ENCODE results near the gene CCDC7. TPM values are rescaled to one million over a fixed set of nuclear protein-coding genes. Genes with fewer than 3 reads are reported as not detected.

CCDC7 gene
- total RNA-seq, 1 experiment from 2014 or later = 4.0 TPM

- peak; percentile 82 for ATAC-seq
- RAD21 ChIA-PET (ENCODE audit: low non-redundant PET in 1 of 2, low total read pairs in 2 of 2, uncharacterized antibody in 2 of 2, unreplicated experiment in 2 of 2) = no interaction called here
Observed at GRCh38 chr10:32692174-32692573, 246.2 kb downstream of the CCDC7 start.

GRCh38 chr10:32693441-32693979 is 247.6 kb downstream of the CCDC7 start:
- DNase-seq (ENCODE audit: low read depth, low spot score) (no peak), ATAC-seq (no peak)
- Histone ChIP-seq H3K9me3 (ENCODE audit: control insufficient read depth in 1 of 2, insufficient read depth in 1 of 2, low read depth in 1 of 2, low read length in 2 of 2) (no peaks in the 10 kb centered on the region), H3K4me3 (replicated peaks in 1 of 2; ENCODE audit: low read depth in 1 of 2, low read length in 2 of 2) (no peak overlapping the region), H3K4me2 (ENCODE audit: low read length) (no peak overlapping the region), H3K9ac (ENCODE audit: low read length) (no peak overlapping the region), H3K27ac (ENCODE audit: low read depth, low read length) (no peak overlapping the region), H3K27me3 (ENCODE audit: insufficient read depth, low read length) (no peaks in the 10 kb centered on the region), H3K79me2 (ENCODE audit: insufficient read depth, low read length) (no peaks in the 10 kb centered on the region), H4K20me1 (ENCODE audit: insufficient read depth) (no peaks in the 10 kb centered on the region), H3K4me1 (ENCODE audit: control insufficient read depth in 1 of 2, insufficient read depth in 2 of 2, low read length in 2 of 2) (peaks cover 3 to 9% of the 10 kb centered on the region in 2 experiments; a peak in 1 of 4 replicates), H3K9me2 (ENCODE audit: insufficient read depth) (no peaks in the 10 kb centered on the region), H2AFZ (ENCODE audit: low read depth, low read length, poor library complexity, severe bottlenecking) (no peak overlapping the region), H3K36me3 (ENCODE audit: control insufficient read depth in 1 of 2, insufficient read depth in 2 of 2, low read length in 2 of 2) (no peaks in the 10 kb centered on the region)
- ChIA-PET POLR2A (no interaction called here), CTCF (no interaction called here), RAD21 (ENCODE audit: low non-redundant PET in 1 of 2, low total read pairs in 2 of 2, uncharacterized antibody in 2 of 2, unreplicated experiment in 2 of 2) (no interaction called here)
- no peak for TF ChIP-seq SRF (IDR thresholded peaks at IDR 0.05; ENCODE audit: low read depth)
- no peak for TF ChIP-seq ZFX (IDR thresholded peaks at IDR 0.05)
- no peak for TF ChIP-seq ATF3 (IDR thresholded peaks at IDR 0.05)
- no peak for TF ChIP-seq POLR2AphosphoS5 (IDR thresholded peaks at IDR 0.05; ENCODE audit: low read depth, low read length)
- TF ChIP-seq REST (IDR thresholded peaks at IDR 0.05; ENCODE audit: low read depth) = no peak
- no peak for TF ChIP-seq CEBPB (IDR thresholded peaks at IDR 0.05; ENCODE audit: low read depth)
- TF ChIP-seq SIN3A (IDR thresholded peaks at IDR 0.05; ENCODE audit: low read depth) = no peak
- no peak for TF ChIP-seq ELF1 (IDR thresholded peaks at IDR 0.05; ENCODE audit: borderline replicate concordance, low read depth)
- intact Hi-C loops (cut with micrococcal nuclease) = no loop called here
- BruUV-seq (replicated peaks) = no TSS peak

More at GRCh38 chr10:32692174-32692573, 246.2 kb downstream of the CCDC7 start:
- Histone ChIP-seq H3K4me2 (ENCODE audit: low read length) (no peak overlapping the region), H3K79me2 (ENCODE audit: insufficient read depth, low read length) (no peaks in the 10 kb centered on the region), H3K36me3 (ENCODE audit: control insufficient read depth in 1 of 2, insufficient read depth in 2 of 2, low read length in 2 of 2) (no peaks in the 10 kb centered on the region), H3K9me2 (ENCODE audit: insufficient read depth) (no peaks in the 10 kb centered on the region), H3K9me3 (ENCODE audit: control insufficient read depth in 1 of 2, insufficient read depth in 1 of 2, low read depth in 1 of 2, low read length in 2 of 2) (no peaks in the 10 kb centered on the region), H3K4me3 (replicated peaks in 1 of 2; ENCODE audit: low read depth in 1 of 2, low read length in 2 of 2) (no peak overlapping the region), H3K27me3 (ENCODE audit: insufficient read depth, low read length) (no peaks in the 10 kb centered on the region), H3K4me1 (ENCODE audit: control insufficient read depth in 1 of 2, insufficient read depth in 2 of 2, low read length in 2 of 2) (peaks cover 3 to 9% of the 10 kb centered on the region in 2 experiments; a peak in 1 of 4 replicates), H4K20me1 (ENCODE audit: insufficient read depth) (no peaks in the 10 kb centered on the region), H2AFZ (ENCODE audit: low read depth, low read length, poor library complexity, severe bottlenecking) (no peak overlapping the region), H3K27ac (ENCODE audit: low read depth, low read length) (no peak overlapping the region), H3K9ac (ENCODE audit: low read length) (no peak overlapping the region)
- ChIA-PET POLR2A (no interaction called here), CTCF (no interaction called here)
- TF ChIP-seq EZH2 (IDR thresholded peaks at IDR 0.05) = no peak
- no peak for TF ChIP-seq ELF1 (IDR thresholded peaks at IDR 0.05; ENCODE audit: borderline replicate concordance, low read depth)
- no peak for TF ChIP-seq ZNF274 (IDR thresholded peaks at IDR 0.05; ENCODE audit: low read depth, low read length)
- no peak for TF ChIP-seq EZH2phosphoT487 (IDR thresholded peaks at IDR 0.05; ENCODE audit: borderline replicate concordance)
- TF ChIP-seq CEBPB (IDR thresholded peaks at IDR 0.05; ENCODE audit: low read depth) = no peak
- TF ChIP-seq CBX3 (IDR thresholded peaks at IDR 0.05; ENCODE audit: low read depth) = no peak
- no peak for TF ChIP-seq ATF3 (IDR thresholded peaks at IDR 0.05)
- 0 out of 2 replicates have a peak, but pooled peaks have one; percentile 20 for TF ChIP-seq FOSL1 (IDR thresholded peaks at IDR 0.05; ENCODE audit: low read depth)
- no peak for TF ChIP-seq POLR2A (IDR thresholded peaks at IDR 0.05; ENCODE audit: borderline replicate concordance, extremely low read depth, insufficient read depth, insufficient read length)
- TF ChIP-seq EGR1 (IDR thresholded peaks at IDR 0.05; ENCODE audit: low read depth) = no peak
- 0 out of 2 replicates have a peak, but pooled peaks have one; percentile 10 for TF ChIP-seq SP1 (IDR thresholded peaks at IDR 0.05; ENCODE audit: low read depth)
- TF ChIP-seq TCF7L2 (IDR thresholded peaks at IDR 0.05; ENCODE audit: borderline replicate concordance, extremely low read depth, insufficient read depth, insufficient read length) = no peak
- peak; percentile 66 for DNase-seq (ENCODE audit: low read depth, low spot score)
- no TSS peak for BruUV-seq (replicated peaks)
- intact Hi-C loops (cut with micrococcal nuclease) = no loop called here
